DND-41 (cell line): Measurements from ENCODE around the gene LIN9.

Experiments used
- ATAC-seq: fragments of 200-7000 bp; cut with Tn5 transposase; 3 replicates; pipeline ENCODE4 v1.9.1; 2021; ENCODE audit warnings: low read depth; ENCODE audit not compliant: insufficient read depth
- DNase-seq: peaks from one replicate; pipeline ENCODE4 v3.0.0-alpha.2; 2020
- H2AFZ ChIP-seq: 2 replicates; pipeline ENCODE4 v1.6.0; 2012; ENCODE audit warnings: low read depth, low read length
- H3K27ac ChIP-seq: 2 replicates; pipeline ENCODE4 v1.5.1; 2012; ENCODE audit warnings: low read length, inconsistent platforms
- H3K27me3 ChIP-seq: fragments of 200-600 bp; sonication (generic); 2 replicates; pipeline ENCODE4 v1.6.0; 2012; ENCODE audit warnings: low read length, mild to moderate bottlenecking, inconsistent platforms; ENCODE audit not compliant: insufficient read depth, poor library complexity
- H3K36me3 ChIP-seq: 2 replicates; pipeline ENCODE4 v1.5.1; 2012; ENCODE audit warnings: low read length, inconsistent platforms; ENCODE audit not compliant: insufficient read depth
- H3K4me1 ChIP-seq: 2 replicates; pipeline ENCODE4 v1.5.1; 2012; ENCODE audit warnings: mild to moderate bottlenecking, low read length; ENCODE audit not compliant: insufficient read depth
- H3K4me2 ChIP-seq: 2 replicates; pipeline ENCODE4 v1.6.0; 2012; ENCODE audit warnings: mild to moderate bottlenecking, moderate library complexity, low read length, inconsistent platforms; ENCODE audit not compliant: insufficient read depth
- H3K4me3 ChIP-seq, 2 experiments: fragments of 200-600 bp in 1 of 2; shearing (Covaris generic) in 1 of 2; 2 replicates each; pipeline ENCODE4 v1.5.1; 2012 to 2016; ENCODE audit warnings: inconsistent platforms in 2 of 2, low read length in 2 of 2, mild to moderate bottlenecking in 2 of 2, low read depth in 1 of 2, moderate library complexity in 1 of 2
- H3K79me2 ChIP-seq: 2 replicates; pipeline ENCODE4 v1.6.0; 2012; ENCODE audit warnings: low read length, inconsistent platforms; ENCODE audit not compliant: insufficient read depth
- H3K9ac ChIP-seq: 2 replicates; pipeline ENCODE4 v1.6.0; 2012; ENCODE audit warnings: low read depth, mild to moderate bottlenecking, inconsistent platforms, low read length, moderate library complexity
- H3K9me3 ChIP-seq: 2 replicates; pipeline ENCODE4 v1.5.1; 2012; ENCODE audit warnings: low read length, moderate library complexity, mild to moderate bottlenecking, inconsistent platforms; ENCODE audit not compliant: insufficient read depth, severe bottlenecking
- H4K20me1 ChIP-seq: 2 replicates; pipeline ENCODE4 v1.6.0; 2012; ENCODE audit warnings: low read length; ENCODE audit not compliant: insufficient read depth
- EZH2 ChIP-seq: IDR thresholded peaks from 3 replicates; pipeline ENCODE4 v1.6.1; 2012; ENCODE audit warnings: borderline replicate concordance, low read depth, mild to moderate bottlenecking, moderate library complexity, low read length, inconsistent platforms; ENCODE audit not compliant: severe bottlenecking
- TF ChIP-seq, protein P1 (sequence below): IDR thresholded peaks from 2 replicates; pipeline ENCODE4 v1.5.1; 2012; ENCODE audit warnings: borderline replicate concordance, low read length, moderate library complexity, mild to moderate bottlenecking; ENCODE audit not compliant: poor library complexity, severe bottlenecking; ENCODE audit errors: extremely low read depth

The LIN9 gene

GRCh38 chr1:226281058-226281457 lies 27.9 kb downstream of the LIN9 start:
- ATAC-seq (no peak), DNase-seq (no peak)
- peaks cover 43% of the 10 kb centered on the region for H3K36me3 ChIP-seq
- no peaks in the 10 kb centered on the region for H3K4me1 ChIP-seq
- TF ChIP-seq EZH2: no peak
- TF ChIP-seq, protein P1, sequence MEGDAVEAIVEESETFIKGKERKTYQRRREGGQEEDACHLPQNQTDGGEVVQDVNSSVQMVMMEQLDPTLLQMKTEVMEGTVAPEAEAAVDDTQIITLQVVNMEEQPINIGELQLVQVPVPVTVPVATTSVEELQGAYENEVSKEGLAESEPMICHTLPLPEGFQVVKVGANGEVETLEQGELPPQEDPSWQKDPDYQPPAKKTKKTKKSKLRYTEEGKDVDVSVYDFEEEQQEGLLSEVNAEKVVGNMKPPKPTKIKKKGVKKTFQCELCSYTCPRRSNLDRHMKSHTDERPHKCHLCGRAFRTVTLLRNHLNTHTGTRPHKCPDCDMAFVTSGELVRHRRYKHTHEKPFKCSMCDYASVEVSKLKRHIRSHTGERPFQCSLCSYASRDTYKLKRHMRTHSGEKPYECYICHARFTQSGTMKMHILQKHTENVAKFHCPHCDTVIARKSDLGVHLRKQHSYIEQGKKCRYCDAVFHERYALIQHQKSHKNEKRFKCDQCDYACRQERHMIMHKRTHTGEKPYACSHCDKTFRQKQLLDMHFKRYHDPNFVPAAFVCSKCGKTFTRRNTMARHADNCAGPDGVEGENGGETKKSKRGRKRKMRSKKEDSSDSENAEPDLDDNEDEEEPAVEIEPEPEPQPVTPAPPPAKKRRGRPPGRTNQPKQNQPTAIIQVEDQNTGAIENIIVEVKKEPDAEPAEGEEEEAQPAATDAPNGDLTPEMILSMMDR: no peak
- H3K4me2 ChIP-seq: no peak overlapping the region
- no peaks in the 10 kb centered on the region for H3K27me3 ChIP-seq
- no peaks in the 10 kb centered on the region for H4K20me1 ChIP-seq
- no peak overlapping the region for H3K27ac ChIP-seq
- no peak overlapping the region for H2AFZ ChIP-seq
- H3K4me3 ChIP-seq: no peak overlapping the region
- H3K79me2 ChIP-seq: no peaks in the 10 kb centered on the region
- H3K9ac ChIP-seq: no peak overlapping the region
- H3K9me3 ChIP-seq: no peaks in the 10 kb centered on the region

DNA sequence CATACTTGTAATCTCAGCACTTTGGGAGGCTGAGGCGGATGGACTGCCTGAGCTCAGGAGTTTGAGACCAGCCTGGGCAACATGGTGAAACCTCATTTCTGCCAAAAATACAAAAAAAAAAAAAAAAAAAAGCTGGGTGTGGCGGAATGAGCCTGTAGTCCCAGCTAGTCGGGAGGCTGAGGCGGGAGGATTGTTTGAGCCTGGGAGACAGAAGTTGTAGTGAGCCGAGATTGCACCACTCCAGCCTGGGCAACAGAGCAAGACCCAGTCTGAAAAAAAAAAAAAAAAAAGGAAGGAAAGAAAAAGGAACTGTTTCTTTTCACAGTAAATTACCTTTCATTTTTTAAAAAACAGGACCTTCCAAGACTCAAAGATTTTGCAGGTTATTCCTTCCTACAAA lies 29.5 kb downstream of the LIN9 start:
- Histone ChIP-seq H3K4me1 (no peaks in the 10 kb centered on the region), H3K27me3 (no peaks in the 10 kb centered on the region), H3K9ac (no peak overlapping the region), H3K9me3 (no peaks in the 10 kb centered on the region), H3K79me2 (no peaks in the 10 kb centered on the region), H4K20me1 (no peaks in the 10 kb centered on the region), H3K4me3 (no peak overlapping the region), H3K36me3 (peaks cover 39% of the 10 kb centered on the region), H3K4me2 (no peak overlapping the region), H3K27ac (no peak overlapping the region), H2AFZ (no peak overlapping the region)
- no peak for TF ChIP-seq EZH2
- TF ChIP-seq, protein P1: no peak
- DNase-seq: no peak
- ATAC-seq: no peak

DNA sequence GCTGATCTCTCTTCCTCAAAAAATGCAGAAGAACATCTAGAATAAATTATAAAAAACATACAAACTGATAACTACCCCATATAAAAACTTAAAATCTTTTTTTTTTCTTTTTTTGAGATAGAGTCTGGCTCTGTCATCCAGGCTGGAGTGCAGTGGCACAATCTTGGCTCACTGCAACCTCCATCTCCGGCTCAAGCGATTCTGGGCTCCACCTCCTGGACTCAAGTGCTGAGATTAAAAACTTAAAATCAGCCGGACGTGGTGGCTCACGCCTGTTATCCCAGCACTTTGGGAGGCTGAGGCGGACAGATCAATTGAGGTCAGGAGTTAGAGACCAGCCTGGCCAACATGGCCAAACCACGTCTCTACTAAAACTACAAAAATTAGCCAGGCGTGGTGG lies 31.1 kb downstream of the LIN9 start:
- peaks cover 37% of the 10 kb centered on the region for H3K36me3 ChIP-seq
- H3K27ac ChIP-seq: no peak overlapping the region
- no peak overlapping the region for H3K9ac ChIP-seq
- ATAC-seq (no peak), DNase-seq (no peak)
- no peaks in the 10 kb centered on the region for H3K27me3 ChIP-seq
- H3K9me3 ChIP-seq: no peaks in the 10 kb centered on the region
- H3K4me3 ChIP-seq: no peak overlapping the region
- H4K20me1 ChIP-seq: no peaks in the 10 kb centered on the region
- H3K79me2 ChIP-seq: no peaks in the 10 kb centered on the region
- H3K4me2 ChIP-seq: no peak overlapping the region
- TF ChIP-seq, protein P1: no peak
- TF ChIP-seq EZH2: no peak
- no peak overlapping the region for H2AFZ ChIP-seq
- no peaks in the 10 kb centered on the region for H3K4me1 ChIP-seq

- no peak for TF ChIP-seq EZH2
- TF ChIP-seq, protein P1: no peak
- ATAC-seq: no peak
- H4K20me1 ChIP-seq: no peaks in the 10 kb centered on the region
- H3K4me2 ChIP-seq: no peak overlapping the region
- H3K27me3 ChIP-seq: no peaks in the 10 kb centered on the region
- no peak overlapping the region for H2AFZ ChIP-seq
- no peak overlapping the region for H3K27ac ChIP-seq
- H3K36me3 ChIP-seq: peaks cover 45% of the 10 kb centered on the region
- no peaks in the 10 kb centered on the region for H3K79me2 ChIP-seq
- no peaks in the 10 kb centered on the region for H3K4me1 ChIP-seq
- no peak for DNase-seq
- no peaks in the 10 kb centered on the region for H3K9me3 ChIP-seq
- no peak overlapping the region for H3K9ac ChIP-seq
- no peak overlapping the region for H3K4me3 ChIP-seq
Measured at GRCh38 chr1:226276987-226277386, 32.0 kb downstream of the LIN9 start.
